Right atrium auricular region (tissue), 2 donors: ENCODE data around the gene TMEM140. TPM values are rescaled to one million over a fixed set of nuclear protein-coding genes. Genes with fewer than 3 reads are reported as not detected.
A peak's percentile ranks its signal among the peaks of the same experiment; 100 is the strongest.
"Not testable (repeated sequence)": the region's sequence is repeated elsewhere in the genome, so short reads cannot be mapped to it uniquely, and the experiment has no call there.

ENCODE experiments used
- DNase-seq: peaks from one replicate; pipeline ENCODE4 v3.0.0-alpha.2; 2019; ENCODE audit warnings: low spot score
- H3K27ac ChIP-seq, 2 donors: fragments of 200-600 bp; sonication (generic); 1 replicate in 1 of 2; 2 replicates in 1 of 2; pipeline ENCODE4 v1.5.1; 2016 to 2019
- H3K27me3 ChIP-seq, 2 donors: fragments of 200-600 bp; sonication (generic); one replicate each; pipeline versions ENCODE4 v1.5.1 to v1.6.0; 2017 to 2019
- H3K36me3 ChIP-seq: fragments of 200-600 bp; sonication (generic); one replicate; pipeline ENCODE4 v1.5.1; 2016
- H3K4me1 ChIP-seq, 2 donors: fragments of 200-600 bp; sonication (generic); one replicate each; pipeline versions ENCODE4 v1.5.1 to v1.6.0; 2017 to 2019
- H3K4me3 ChIP-seq, 2 donors: fragments of 200-600 bp; sonication (generic); 1 replicate in 1 of 2; 2 replicates in 1 of 2; pipeline ENCODE4 v1.5.1; 2017 to 2019; ENCODE audit warnings: mild to moderate bottlenecking in 1 of 2, moderate library complexity in 1 of 2
- H3K9me3 ChIP-seq, 2 donors: fragments of 200-600 bp; sonication (generic); one replicate each; pipeline ENCODE4 v1.5.1; 2019
- CTCF ChIP-seq, 2 donors: fragments of 200-600 bp; sonication (generic); IDR thresholded peaks; one replicate each; pipeline ENCODE4 v1.5.1; 2019; ENCODE audit warnings: antibody characterized with exemption in 2 of 2
- total RNA-seq, 2 donors: library from RNA; depleted of rRNA; stranded (reverse); fragments of >200 nt; gene quantifications; one replicate each; pipeline ENCODE4 v1.1.0, GENCODE V29; 2016

The TMEM140 gene
- total RNA-seq, 2 donors from 2014 or later = 10.7 to 14.9 TPM

GRCh38 chr7:135209225-135209834, 61.5 kb downstream of the TMEM140 start:
- H3K4me1 ChIP-seq = peaks cover 0 to 9% of the 10 kb centered on the region in 2 donors
- no peak overlapping the region for H3K4me3 ChIP-seq
- no peak overlapping the region for H3K27ac ChIP-seq

DNA sequence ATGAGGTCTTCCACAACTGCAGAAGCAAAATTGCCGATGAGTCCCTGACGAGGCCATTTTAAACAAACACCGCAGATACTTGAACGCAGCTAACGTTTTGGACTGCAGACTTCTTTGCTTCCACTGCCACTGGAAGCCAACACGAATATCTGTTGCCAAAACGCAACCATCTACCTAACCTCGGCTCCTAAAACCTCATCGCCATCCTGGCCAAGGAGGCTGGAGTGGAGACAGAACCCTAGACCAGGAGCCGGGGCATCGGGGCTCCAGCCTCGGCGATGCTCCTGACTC, 63.0 kb downstream of the TMEM140 start:
- H3K27me3 ChIP-seq = no peaks in the 10 kb centered on the region
- H3K4me1 ChIP-seq = peaks cover 0 to 9% of the 10 kb centered on the region in 2 donors
- peak overlapping the region; percentile 95 for H3K27ac ChIP-seq
- peak overlapping the region; percentile 74 to 89 for H3K4me3 ChIP-seq
- no peak for TF ChIP-seq CTCF (IDR thresholded peaks at IDR 0.05)
- H3K36me3 ChIP-seq = peaks cover 6% of the 10 kb centered on the region
- H3K9me3 ChIP-seq = no peaks in the 10 kb centered on the region
- DNase-seq = no peak

More at GRCh38 chr7:135209225-135209834, 61.5 kb downstream of the TMEM140 start:
- no peak for DNase-seq
- TF ChIP-seq CTCF (IDR thresholded peaks at IDR 0.05) = no peak
- Histone ChIP-seq H3K36me3 (peaks cover 20% of the 10 kb centered on the region), H3K27me3 (no peaks in the 10 kb centered on the region), H3K9me3 (no peaks in the 10 kb centered on the region)

- DNase-seq = peak; percentile 96
- Histone ChIP-seq H3K4me3 (peak within 1 kb of the TSS; percentile 74 to 89), H3K27me3 (no peaks in the 10 kb centered on the region), H3K4me1 (peaks cover 0 to 9% of the 10 kb centered on the region in 2 donors), H3K36me3 (peaks cover under 1% of the 10 kb centered on the region), H3K27ac (peak within 1 kb of the TSS; percentile 95), H3K9me3 (no peaks in the 10 kb centered on the region)
- TF ChIP-seq CTCF (IDR thresholded peaks at IDR 0.05) = peak in 1 of 2 donors; percentile 34
Observed at GRCh38 chr7:135211179-135211945, 63.5 kb downstream of the TMEM140 start, which contains the start of gene WDR91. Gene WDR91 (minus strand): TSS chr7:135211526. CDS start chr7:135211502, 24 bp downstream.

GRCh38 chr7:135211946-135212685, 64.2 kb downstream of the TMEM140 start:
- not testable (repeated sequence) for H3K27me3 ChIP-seq, H3K9me3 ChIP-seq, H3K4me1 ChIP-seq, H3K36me3 ChIP-seq
- DNase-seq = peak; percentile 74
- peak overlapping the region; percentile 95 for H3K27ac ChIP-seq
- peak overlapping the region; percentile 74 to 89 for H3K4me3 ChIP-seq

DNA sequence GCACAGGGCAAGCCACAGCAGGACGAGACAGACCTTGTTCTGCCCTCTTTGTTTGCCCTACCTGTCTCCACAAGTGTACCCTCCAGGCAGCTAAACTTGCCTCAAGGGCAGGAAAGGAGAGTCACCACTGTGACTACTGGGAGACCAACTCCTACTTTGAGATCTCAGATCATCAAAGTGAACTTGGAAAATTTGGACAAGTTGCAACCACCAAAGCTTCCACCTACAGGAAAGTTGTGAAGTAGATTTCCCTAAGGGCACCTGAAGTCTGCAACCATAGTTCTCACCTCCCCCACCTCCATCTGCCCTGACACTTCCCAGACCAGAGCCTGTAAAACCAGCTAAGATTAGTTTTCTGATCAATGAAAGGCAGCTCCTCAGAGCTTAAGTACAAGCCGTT, 66.0 kb downstream of the TMEM140 start:
- no peaks in the 10 kb centered on the region for H3K9me3 ChIP-seq
- no peaks in the 10 kb centered on the region for H3K27me3 ChIP-seq
- H3K4me3 ChIP-seq = no peak overlapping the region
- H3K27ac ChIP-seq = no peak overlapping the region
- no peak for TF ChIP-seq CTCF (IDR thresholded peaks at IDR 0.05)
- DNase-seq = no peak
- peaks cover 0 to 9% of the 10 kb centered on the region in 2 donors for H3K4me1 ChIP-seq
- no peaks in the 10 kb centered on the region for H3K36me3 ChIP-seq

DNA sequence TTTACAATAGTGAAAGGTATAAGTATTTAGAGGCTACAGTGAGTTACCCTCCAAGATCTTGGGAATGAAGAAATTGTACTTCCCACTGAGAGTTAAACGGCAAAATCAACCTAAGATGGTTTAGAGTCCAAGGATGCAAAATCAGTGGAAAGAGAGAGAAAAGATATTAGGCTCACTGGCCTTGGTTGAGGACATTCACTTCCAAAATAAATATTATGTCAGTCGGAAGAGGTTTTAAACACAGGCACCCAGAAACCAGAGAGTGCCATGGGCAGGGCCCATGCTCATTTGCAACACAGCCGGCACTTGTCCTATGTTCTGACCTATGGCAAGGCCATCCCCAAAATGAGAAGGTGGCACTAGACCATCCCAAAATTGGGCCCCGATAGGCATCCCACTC, 67.3 kb downstream of the TMEM140 start:
- Histone ChIP-seq H3K9me3 (no peaks in the 10 kb centered on the region), H3K36me3 (no peaks in the 10 kb centered on the region), H3K4me1 (peaks cover 0 to 6% of the 10 kb centered on the region in 2 donors), H3K27me3 (no peaks in the 10 kb centered on the region), H3K4me3 (no peak overlapping the region), H3K27ac (no peak overlapping the region)
- DNase-seq = no peak
- no peak for TF ChIP-seq CTCF (IDR thresholded peaks at IDR 0.05)
